ENCODE data around the gene MYORG. TPM values are rescaled to one million over a fixed set of nuclear protein-coding genes. Genes with fewer than 3 reads are reported as not detected.

MYORG gene
- total RNA-seq = 100 to 1,000 TPM in 1 of 4 donors, 10 to 100 TPM in 2, 1 to 10 TPM in 1; 8.6 to 149 (median 49.5) TPM

DNA sequence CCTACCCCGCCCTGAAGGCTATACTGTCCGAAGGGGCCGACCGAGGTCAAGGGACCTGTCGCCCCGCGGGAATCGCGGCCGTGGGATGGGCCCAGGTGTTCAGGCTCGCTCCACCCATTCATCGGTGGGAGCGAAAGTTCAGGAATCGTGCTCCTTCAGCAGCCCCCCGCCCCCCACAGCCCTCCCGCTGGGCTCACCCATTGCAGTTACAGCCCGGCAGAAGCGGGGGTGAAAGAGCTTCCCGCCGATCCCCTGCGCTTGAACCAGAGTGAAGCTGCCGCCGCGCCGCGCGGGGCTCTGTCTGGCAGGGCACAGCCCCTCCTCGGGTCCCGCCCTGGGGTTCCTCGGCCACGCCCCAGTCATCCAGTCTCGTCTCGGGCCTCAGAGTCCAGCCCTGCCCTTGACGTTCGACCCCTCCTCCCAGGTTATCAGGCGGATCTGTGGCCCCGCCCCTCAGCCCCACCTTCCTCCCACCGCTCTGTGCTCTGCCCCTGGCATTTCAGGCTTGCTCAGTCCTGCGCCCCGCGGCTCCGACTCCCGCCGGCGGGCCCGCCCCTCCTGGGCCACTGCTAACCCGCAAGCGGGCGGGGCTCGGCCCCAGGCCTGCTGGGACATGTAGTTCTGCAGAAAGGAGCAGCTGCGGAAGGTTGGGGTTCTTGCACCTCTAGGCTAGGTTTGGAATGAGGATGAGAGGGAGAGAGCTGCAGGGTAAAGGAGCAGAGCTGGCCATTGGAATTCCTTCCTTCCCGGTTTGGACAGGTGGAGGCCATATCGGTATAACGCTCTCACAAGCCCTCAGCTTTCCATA, at the start of gene MYORG:
MYORG (minus strand) TSS at position 303 of the 808 bp plus-strand sequence. CDS start 3,955 bp downstream, outside the sequence.
- DNase-seq (peak; percentile 95 to 98), ATAC-seq (peak; percentile 64 to 66)
- intact Hi-C loops (cut with DNase I; ENCODE audit: low total_unique reads) = loop anchor here (2.0 to 5.0 kb wide), 2 partner anchors 120 to 249 kb away; partner anchors contain the start of gene DCAF12
- Histone ChIP-seq H3K36me3 (peaks cover 0 to 7% of the 10 kb centered on the region in 2 donors), H3K4me1 (peaks cover 31 to 48% of the 10 kb centered on the region in 2 donors), H3K27ac (peak within 1 kb of the TSS; percentile 89 to 93 (median 92)), H3K9me3 (no peaks in the 10 kb centered on the region), H3K4me3 (peak within 1 kb of the TSS; percentile 72 to 85 (median 78)), H3K27me3 (no peaks in the 10 kb centered on the region)
- TF ChIP-seq, protein P1, sequence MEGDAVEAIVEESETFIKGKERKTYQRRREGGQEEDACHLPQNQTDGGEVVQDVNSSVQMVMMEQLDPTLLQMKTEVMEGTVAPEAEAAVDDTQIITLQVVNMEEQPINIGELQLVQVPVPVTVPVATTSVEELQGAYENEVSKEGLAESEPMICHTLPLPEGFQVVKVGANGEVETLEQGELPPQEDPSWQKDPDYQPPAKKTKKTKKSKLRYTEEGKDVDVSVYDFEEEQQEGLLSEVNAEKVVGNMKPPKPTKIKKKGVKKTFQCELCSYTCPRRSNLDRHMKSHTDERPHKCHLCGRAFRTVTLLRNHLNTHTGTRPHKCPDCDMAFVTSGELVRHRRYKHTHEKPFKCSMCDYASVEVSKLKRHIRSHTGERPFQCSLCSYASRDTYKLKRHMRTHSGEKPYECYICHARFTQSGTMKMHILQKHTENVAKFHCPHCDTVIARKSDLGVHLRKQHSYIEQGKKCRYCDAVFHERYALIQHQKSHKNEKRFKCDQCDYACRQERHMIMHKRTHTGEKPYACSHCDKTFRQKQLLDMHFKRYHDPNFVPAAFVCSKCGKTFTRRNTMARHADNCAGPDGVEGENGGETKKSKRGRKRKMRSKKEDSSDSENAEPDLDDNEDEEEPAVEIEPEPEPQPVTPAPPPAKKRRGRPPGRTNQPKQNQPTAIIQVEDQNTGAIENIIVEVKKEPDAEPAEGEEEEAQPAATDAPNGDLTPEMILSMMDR (IDR thresholded peaks at IDR 0.05 in 4 of 5, conservative IDR thresholded peaks at IDR 0.05 in 1 of 5) = peak in 1 of 5 experiments; percentile 4
- peak; percentile 78 to 94 for TF ChIP-seq POLR2A (IDR thresholded peaks at IDR 0.05)
- in situ Hi-C loops (cut with MboI; ENCODE audit: low sequenced_read_pairs in 4 of 4) = loop anchor here (5.0 kb wide), 2 partner anchors 39 to 44 kb away; no protein-coding TSS in a partner anchor

DNA sequence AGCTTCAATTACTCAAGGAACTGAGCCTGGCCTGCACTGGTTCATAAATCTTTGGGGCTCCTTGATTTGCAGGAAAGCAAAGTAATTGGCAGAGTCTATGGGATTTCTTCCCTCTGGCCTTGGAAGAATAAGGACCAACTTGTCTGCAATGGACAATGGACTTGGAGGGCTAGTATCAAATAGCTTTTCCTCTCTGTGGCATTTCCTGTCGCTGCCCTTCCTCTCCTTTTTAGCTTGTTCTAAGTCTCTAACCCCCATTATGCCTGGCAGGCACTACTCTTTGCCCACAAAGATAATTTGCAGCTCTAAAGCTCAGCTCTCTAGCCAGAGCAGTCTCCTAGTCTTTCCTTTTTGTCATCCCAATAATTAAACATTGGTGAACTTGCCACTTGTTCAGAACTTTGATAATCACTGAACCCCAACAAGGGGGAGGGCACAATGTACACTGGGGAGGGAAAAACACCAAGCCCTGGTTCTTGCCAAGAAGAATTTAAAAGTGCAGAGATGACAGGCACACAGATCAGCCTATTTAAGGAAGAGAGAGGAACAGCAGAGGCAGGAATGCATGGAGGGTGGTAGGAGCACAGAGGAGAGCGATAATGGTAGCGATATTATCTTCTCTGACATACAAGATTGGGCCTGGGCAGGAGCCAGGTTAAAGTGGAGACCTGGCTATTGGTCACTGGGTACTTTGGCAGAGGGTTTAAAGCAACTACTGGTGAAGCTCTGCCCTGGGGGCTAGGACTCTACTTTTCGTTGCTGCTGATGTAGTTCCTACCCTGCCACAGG, 43.2 kb upstream of the MYORG start:
- in situ Hi-C loops (cut with MboI; ENCODE audit: low sequenced_read_pairs in 4 of 4) (no loop called here), intact Hi-C loops (cut with DNase I; ENCODE audit: low total_unique reads) (no loop called here)
- Histone ChIP-seq H3K4me1 (peaks cover 0 to 8% of the 10 kb centered on the region in 2 donors), H3K27me3 (no peaks in the 10 kb centered on the region), H3K27ac (no peak overlapping the region), H3K4me3 (no peak overlapping the region), H3K36me3 (peaks cover 0 to 7% of the 10 kb centered on the region in 2 donors), H3K9me3 (no peaks in the 10 kb centered on the region)
- TF ChIP-seq, protein P1 (IDR thresholded peaks at IDR 0.05 in 4 of 5, conservative IDR thresholded peaks at IDR 0.05 in 1 of 5) = no peak
- no peak for TF ChIP-seq POLR2A (IDR thresholded peaks at IDR 0.05)
- ATAC-seq (no peak), DNase-seq (no peak)

DNA sequence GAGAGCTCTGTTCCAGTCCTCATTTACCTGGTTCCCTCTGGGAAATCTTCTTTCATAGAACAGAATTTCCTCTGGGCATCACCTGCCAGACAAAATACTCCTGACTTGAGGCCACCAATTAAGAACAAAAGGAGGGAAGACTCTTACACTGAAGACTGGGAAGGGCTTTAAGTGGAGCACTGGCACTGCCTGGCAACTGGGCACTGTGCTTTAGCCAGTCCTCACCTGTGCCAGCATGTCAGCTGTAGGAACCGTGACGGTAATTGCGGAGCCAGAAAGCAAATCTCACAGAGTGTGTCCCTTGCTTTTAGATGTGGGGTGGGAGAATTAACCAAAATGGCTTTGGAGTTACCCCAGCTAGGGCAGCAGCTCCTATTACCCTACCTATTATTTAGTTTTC, 41.0 kb upstream of the MYORG start:
- no peak overlapping the region for H3K4me3 ChIP-seq
- intact Hi-C loops (cut with DNase I; ENCODE audit: low total_unique reads) (no loop called here), in situ Hi-C loops (cut with MboI; ENCODE audit: low sequenced_read_pairs in 4 of 4) (no loop called here)
- no peaks in the 10 kb centered on the region for H3K27me3 ChIP-seq
- TF ChIP-seq POLR2A (IDR thresholded peaks at IDR 0.05) = no peak
- TF ChIP-seq, protein P1 (IDR thresholded peaks at IDR 0.05 in 4 of 5, conservative IDR thresholded peaks at IDR 0.05 in 1 of 5) = no peak
- peaks cover 0 to 8% of the 10 kb centered on the region in 2 donors for H3K4me1 ChIP-seq
- no peaks in the 10 kb centered on the region for H3K9me3 ChIP-seq
- DNase-seq (no peak), ATAC-seq (no peak)
- no peak overlapping the region for H3K27ac ChIP-seq
- peaks cover 0 to 7% of the 10 kb centered on the region in 2 donors for H3K36me3 ChIP-seq

DNA sequence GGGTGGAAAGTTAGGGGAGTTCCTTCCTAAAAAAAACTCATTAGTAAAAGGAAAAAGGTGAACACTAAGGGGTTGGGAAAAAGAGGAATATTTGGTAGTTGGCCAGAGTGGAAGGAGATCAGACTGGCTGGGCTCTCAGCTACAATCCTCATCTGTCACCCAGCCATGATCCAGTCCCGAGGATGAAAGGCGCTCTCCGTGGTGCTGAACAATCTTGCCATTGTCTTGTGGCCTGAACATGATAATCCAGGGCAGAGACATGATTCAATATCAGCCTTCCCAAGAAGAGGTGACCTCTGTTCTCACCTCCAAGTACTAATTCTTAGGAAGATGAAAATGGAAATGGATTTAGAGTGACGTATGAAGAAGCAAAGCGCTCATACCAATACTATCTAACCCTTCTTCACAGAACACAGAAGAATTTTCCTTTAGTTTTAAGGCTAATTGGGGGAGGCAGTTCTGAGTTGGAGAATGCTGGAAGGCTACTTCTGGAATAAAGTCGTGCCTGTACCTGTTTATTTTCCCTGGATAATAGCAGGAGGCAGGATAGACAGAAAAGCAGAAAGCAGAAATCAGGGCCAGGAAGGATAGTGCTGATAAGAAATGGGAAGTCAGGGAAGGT, 36.6 kb upstream of the MYORG start:
- Histone ChIP-seq H3K27me3 (no peaks in the 10 kb centered on the region), H3K36me3 (no peaks in the 10 kb centered on the region), H3K9me3 (no peaks in the 10 kb centered on the region), H3K4me3 (no peak overlapping the region), H3K4me1 (no peaks in the 10 kb centered on the region), H3K27ac (no peak overlapping the region)
- in situ Hi-C loops (cut with MboI; ENCODE audit: low sequenced_read_pairs in 4 of 4) (no loop called here), intact Hi-C loops (cut with DNase I; ENCODE audit: low total_unique reads) (no loop called here)
- ATAC-seq (no peak), DNase-seq (no peak)
- TF ChIP-seq, protein P1 (IDR thresholded peaks at IDR 0.05 in 4 of 5, conservative IDR thresholded peaks at IDR 0.05 in 1 of 5) = no peak
- TF ChIP-seq POLR2A (IDR thresholded peaks at IDR 0.05) = no peak
